ENCODE measurements around the gene EEF2KMT.
"Not testable (repeated sequence)": the region's sequence is repeated elsewhere in the genome, so short reads cannot be mapped to it uniquely, and the experiment has no call there.

Gene EEF2KMT

GRCh38 chr16:5070431-5071186 is 27.0 kb downstream of the EEF2KMT start:
- no peak for DNase-seq (ENCODE audit: low spot score)

- no peak for DNase-seq (ENCODE audit: low spot score)
These were observed 27.7 kb downstream of the EEF2KMT start for GRCh38 chr16:5069854-5070253.

GRCh38 chr16:5069048-5069447 is 28.5 kb downstream of the EEF2KMT start:
- no peak for DNase-seq (ENCODE audit: low spot score)

- no peak for DNase-seq (ENCODE audit: low spot score)
These were observed 31.1 kb downstream of the EEF2KMT start for GRCh38 chr16:5066511-5066910.

- DNase-seq (ENCODE audit: low spot score): peak; percentile 65
These were observed 31.8 kb downstream of the EEF2KMT start, which contains the start of gene C16orf89 for GRCh38 chr16:5065813-5066212. C16orf89 (minus strand) TSS chr16:5065956; CDS start chr16:5065908, 48 bp downstream.

- no peak for DNase-seq (ENCODE audit: low spot score)
These were observed 32.3 kb downstream of the EEF2KMT start for GRCh38 chr16:5065326-5065725.

GRCh38 chr16:5064915-5065314 is 32.7 kb downstream of the EEF2KMT start:
- DNase-seq (ENCODE audit: low spot score): no peak

GRCh38 chr16:5062790-5063765 is 34.5 kb downstream of the EEF2KMT start:
- no peak for DNase-seq (ENCODE audit: low spot score)

- no peak for DNase-seq (ENCODE audit: low spot score)
These were observed 35.5 kb downstream of the EEF2KMT start for GRCh38 chr16:5062051-5062450.

GRCh38 chr16:5060073-5060641 is 37.4 kb downstream of the EEF2KMT start:
- no peak for DNase-seq (ENCODE audit: low spot score)

- no peak for DNase-seq (ENCODE audit: low spot score)
These were observed 38.1 kb downstream of the EEF2KMT start for GRCh38 chr16:5059386-5060072.

- no peak for DNase-seq (ENCODE audit: low spot score)
These were observed 39.1 kb downstream of the EEF2KMT start for GRCh38 chr16:5058476-5058875.

GRCh38 chr16:5056352-5056751 is 41.2 kb downstream of the EEF2KMT start:
- DNase-seq (ENCODE audit: low spot score): no peak

- no peak for DNase-seq (ENCODE audit: low spot score)
These were observed 42.4 kb downstream of the EEF2KMT start for GRCh38 chr16:5054876-5055865.

GRCh38 chr16:5046914-5047313 is 50.7 kb downstream of the EEF2KMT start:
- no peak for DNase-seq (ENCODE audit: low spot score)

GRCh38 chr16:5045499-5046115 is 52.0 kb downstream of the EEF2KMT start:
- no peak for DNase-seq (ENCODE audit: low spot score)

- not testable (repeated sequence) for DNase-seq (ENCODE audit: low spot score)
These were observed 53.0 kb downstream of the EEF2KMT start for GRCh38 chr16:5044581-5044980.

GRCh38 chr16:5044011-5044540 is 53.5 kb downstream of the EEF2KMT start:
- no peak for DNase-seq (ENCODE audit: low spot score)

GRCh38 chr16:5042574-5043171 is 54.9 kb downstream of the EEF2KMT start:
- no peak for DNase-seq (ENCODE audit: low spot score)
